Right lung (tissue), 5 donors: ENCODE results near the gene CD2BP2. TPM values are rescaled to one million over a fixed set of nuclear protein-coding genes. Genes with fewer than 3 reads are reported as not detected.

Experiments
- DNase-seq, 2 donors: peaks; one replicate each; pipeline ENCODE4 v3.0.0-alpha.2; 2013
- polyA plus RNA-seq, 5 donors: library from polyadenylated mRNA; unstranded; fragments of 120-200 nt; gene quantifications; one replicate each; pipeline versions ENCODE4 v1.2.1 to v1.2.3, GENCODE V29; 2013; ENCODE audit warnings: inconsistent platforms in 1 of 5, low replicate concordance in 1 of 5; ENCODE audit not compliant: insufficient read length in 5 of 5, insufficient read depth in 1 of 5

The CD2BP2 gene
- polyA plus RNA-seq, 5 donors, result 45.3 to 56.7 (median 49.8) TPM

DNA sequence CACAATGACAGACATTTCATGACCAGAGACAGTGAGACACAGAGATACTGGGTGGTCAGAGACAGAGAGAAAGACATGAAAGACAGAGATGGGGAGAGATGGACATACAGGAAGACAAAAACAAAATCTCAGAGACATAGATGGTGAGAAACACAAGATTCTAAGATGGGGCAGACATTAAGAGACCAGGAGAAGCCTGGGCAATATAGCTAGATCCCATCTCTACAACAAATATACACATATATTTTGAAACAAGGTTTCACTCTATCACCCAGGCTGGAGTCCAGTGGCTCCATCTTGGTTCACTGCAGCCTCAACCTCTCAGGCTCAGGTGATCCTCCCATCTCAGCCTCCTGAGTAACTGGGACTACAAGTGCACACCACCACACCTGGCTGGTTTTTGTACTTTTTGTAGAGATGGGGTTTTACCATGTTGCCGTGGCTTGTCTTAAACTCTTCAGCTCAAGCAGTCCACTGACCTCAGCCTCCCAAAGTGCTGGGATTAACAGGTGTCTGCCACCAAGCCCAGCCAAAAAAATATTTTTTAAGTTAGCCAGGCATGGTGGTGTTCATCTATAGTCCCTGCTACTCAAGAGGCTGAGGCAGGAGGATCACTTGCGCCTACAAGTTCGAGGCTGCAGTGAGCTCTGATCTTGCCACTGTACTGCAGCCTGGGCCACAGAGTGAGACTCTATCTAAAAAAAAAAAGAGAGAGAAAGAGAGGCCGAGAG lies 25.1 kb upstream of the CD2BP2 start:
- no peak for DNase-seq

- no peak for DNase-seq
Measured at GRCh38 chr16:30379158-30379783, 24.2 kb upstream of the CD2BP2 start.

- peak; percentile 98 to 99 for DNase-seq
Measured at GRCh38 chr16:30378236-30379157, 23.4 kb upstream of the CD2BP2 start.

DNA sequence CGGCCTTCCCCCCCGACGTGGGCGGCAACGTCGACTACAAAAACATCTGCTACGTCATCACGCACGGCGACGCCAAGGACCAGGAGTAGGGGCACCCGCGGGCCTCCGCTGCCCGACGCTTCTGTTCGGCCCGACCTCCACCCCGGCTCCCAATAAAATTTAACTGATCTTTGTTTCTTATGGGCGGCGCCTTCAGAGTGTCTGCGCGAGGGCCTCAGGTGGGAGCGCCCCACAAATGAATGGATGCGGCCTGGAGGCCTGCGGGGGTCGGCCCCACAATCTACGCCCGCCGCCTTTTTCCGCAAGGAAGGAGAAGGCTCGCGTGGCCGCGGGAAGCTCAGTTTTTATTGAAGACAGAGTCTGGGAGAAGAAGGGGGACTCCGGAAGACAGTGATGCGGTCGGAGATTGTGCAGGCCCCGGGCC lies 22.7 kb upstream of the CD2BP2 start:
- DNase-seq, result peak; percentile 91 to 93

DNA sequence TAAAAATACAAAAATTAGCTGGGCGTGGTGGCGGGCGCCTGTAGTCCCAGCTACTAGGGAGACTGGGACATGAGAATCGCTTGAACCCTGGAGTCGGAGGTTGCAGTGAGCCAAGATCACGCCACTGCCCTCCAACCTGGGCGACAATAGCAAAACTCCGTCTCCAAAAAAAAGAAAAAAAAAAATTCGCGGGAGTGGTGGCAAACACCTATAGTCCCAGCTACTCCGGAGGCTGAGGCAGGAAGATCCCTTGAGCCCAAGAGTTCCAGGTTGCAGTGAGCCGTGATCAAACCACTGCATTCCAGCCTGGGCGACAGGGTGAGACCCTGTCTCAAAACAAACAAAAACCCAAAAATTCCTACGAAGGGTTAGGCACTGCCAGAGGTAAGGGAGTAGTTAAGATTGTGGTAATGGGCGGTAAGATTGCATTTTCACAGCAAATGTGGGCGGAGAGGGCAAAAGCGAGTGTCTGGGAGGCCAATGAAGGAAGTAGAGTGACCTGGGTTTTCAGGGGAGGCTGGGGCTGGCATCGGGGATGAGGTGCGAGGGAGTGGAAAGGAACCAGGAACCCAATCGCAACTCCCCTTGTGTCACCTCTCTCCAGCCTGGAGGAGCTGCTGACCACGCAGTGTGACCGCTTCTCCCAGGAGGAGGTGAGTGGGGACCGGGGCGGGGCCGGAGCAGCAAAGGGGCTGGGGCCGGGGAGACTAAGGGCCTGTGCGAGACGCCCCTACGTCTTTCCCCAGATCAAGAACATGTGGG lies 22.1 kb upstream of the CD2BP2 start:
- no peak for DNase-seq

GRCh38 chr16:30376461-30376902 lies 21.4 kb upstream of the CD2BP2 start:
- DNase-seq, result no peak

DNA sequence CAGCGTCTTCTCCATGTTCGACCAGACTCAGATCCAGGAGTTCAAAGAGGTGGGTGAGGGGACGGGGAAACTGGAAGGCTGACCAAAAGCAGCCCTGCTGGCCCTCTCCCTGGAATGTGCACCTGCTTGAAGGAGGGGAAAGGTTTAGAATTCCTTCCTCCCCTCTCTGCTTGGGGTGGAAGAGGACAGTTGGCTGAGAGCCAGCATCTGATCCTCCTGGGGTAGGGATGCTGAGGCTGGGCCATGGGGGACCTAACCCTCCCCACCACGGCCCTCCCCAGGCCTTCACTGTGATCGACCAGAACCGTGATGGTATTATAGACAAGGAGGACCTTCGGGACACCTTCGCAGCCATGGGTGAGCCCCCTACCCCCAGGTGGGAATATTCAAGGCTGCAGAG lies 20.8 kb upstream of the CD2BP2 start:
- DNase-seq, result no peak

DNA sequence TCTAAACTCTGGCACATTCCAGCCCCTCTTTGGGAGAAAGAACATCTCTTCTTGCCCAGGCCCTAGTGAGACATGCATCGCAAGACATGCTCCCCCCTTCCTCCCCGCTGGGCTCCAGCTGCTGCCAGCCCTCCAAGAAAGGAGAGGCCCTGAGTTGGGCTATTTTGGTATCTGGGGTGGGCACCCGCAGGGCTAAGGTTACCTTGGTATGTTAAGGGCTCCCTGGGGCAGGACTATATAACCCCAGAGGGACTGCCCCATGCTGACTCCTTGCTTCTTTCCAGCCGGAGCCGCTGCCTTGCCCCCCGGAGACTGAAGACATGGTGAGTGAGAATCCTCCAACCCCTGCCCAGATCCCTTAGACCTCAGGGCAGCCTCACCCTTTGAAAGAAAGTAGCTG lies 19.4 kb upstream of the CD2BP2 start, which contains the start of gene MYL11:
Gene MYL11 (plus strand): TSS at position 265 of the 400 bp plus-strand sequence. CDS start 56 bp downstream, at position 321.
- DNase-seq, result no peak

- DNase-seq, result no peak
Measured at GRCh38 chr16:30372725-30373124, 17.6 kb upstream of the CD2BP2 start.

DNA sequence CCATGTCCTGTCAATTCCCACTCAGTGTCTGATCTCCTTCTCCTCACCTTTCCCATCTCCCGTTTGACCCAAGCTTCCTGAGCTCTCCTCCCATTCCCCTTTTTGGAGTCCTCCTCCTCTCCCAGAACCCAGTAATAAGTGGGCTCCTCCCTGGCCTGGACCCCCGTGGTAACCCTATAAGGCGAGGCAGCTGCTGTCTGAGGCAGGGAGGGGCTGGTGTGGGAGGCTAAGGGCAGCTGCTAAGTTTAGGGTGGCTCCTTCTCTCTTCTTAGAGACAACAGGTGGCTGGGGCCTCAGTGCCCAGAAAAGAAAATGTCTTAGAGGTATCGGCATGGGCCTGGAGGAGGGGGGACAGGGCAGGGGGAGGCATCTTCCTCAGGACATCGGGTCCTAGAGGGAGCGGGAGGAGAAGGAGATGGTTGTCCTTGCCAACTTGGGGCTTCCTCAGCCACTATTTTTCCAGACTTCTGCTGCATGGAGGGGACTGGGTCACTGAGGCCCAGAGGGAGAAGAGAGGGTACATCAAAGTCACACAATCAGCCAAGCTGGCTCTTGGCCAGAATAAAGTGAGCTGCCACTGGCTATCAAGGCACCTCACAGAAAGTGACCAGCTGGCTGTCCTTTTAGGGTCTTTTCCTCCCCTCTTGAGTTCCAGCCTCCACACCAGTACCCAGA lies 17.1 kb upstream of the CD2BP2 start:
- DNase-seq, result no peak

DNA sequence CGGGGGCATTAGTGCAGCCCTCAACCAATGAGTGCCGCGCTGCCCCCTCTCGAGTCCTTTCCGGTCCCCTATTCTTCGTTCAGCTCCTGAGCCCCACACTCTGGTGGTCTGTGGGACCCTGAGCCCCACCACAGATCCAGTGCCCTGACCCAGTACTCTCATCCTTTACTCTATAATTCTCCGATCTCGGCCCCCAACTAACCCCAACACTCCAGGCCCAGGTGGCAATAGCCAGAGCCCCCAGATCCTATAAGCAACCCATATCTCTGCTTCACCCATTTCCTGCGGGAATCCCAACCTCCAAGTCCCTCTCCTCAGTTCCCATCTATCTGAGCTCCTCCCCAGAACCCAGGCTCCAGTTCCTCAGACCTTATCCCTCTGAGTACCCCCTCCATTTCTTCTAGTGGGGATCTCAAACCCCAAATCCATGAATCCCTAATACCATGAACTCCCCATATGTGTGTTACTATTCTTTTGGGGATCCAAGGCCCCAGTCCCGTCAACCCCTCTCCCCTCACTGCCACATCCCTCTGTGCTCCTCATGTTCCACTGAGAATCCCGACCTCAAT lies 16.2 kb upstream of the CD2BP2 start:
- no peak for DNase-seq

DNA sequence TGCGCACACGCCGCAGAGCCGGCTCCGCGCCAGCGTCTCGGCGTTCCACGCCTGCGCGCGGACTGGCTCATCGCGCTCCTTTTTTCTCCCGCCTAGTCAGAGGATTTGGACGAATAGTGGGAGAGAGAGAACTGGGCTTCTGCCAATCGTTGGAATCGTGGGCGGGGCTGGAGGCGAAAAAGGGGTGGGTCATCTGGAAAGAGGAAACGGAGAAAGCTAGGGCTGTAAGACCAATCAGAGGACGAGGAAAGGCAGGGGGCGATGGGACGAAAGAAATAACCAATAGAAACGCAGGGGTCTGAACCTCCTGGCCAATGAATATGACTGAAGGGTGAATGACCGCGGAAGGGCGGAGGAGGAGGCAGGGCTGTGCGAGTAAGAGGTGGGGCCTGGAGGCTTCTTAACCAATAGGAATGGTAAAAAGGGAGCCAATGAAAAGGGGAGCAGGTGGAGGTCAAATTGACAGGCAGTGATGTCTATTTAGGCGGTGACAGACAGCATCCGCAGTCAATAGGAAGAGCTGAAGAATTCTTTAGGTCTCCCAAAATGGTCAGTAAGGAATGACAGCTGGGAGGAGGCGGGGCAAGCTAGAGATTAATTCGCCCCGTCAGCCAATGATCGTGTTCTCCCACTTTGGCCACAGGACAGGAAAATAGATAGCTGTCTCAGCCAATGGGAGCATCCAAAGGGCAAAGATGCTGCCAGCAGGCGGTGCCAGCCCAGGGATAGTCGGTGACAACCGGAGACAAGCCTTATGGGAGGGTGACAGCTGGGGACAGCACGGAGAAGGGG lies 15.5 kb upstream of the CD2BP2 start, which contains the start of gene TBC1D10B:
Gene TBC1D10B (minus strand): TSS at position 39 of the 792 bp plus-strand sequence. CDS start 311 bp downstream, outside the sequence.
- DNase-seq, result peak; percentile 100

GRCh38 chr16:30369938-30370455 lies 14.9 kb upstream of the CD2BP2 start:
- no peak for DNase-seq

GRCh38 chr16:30369091-30369937 lies 14.2 kb upstream of the CD2BP2 start:
- no peak for DNase-seq

DNA sequence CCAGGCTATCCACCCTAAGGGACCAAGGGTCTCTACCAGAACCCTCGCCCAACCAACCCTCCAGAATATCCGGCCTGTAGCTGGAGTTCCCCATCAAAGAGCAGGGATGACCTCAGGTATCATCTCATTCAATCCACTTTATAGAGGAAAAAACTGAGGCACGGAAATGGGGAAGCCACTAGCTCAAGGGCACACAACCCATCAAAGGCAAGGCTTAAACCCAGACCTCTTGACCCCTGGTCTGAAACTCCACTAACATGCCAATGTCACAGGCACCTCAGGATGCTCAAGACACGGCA lies 13.6 kb upstream of the CD2BP2 start:
- no peak for DNase-seq

DNA sequence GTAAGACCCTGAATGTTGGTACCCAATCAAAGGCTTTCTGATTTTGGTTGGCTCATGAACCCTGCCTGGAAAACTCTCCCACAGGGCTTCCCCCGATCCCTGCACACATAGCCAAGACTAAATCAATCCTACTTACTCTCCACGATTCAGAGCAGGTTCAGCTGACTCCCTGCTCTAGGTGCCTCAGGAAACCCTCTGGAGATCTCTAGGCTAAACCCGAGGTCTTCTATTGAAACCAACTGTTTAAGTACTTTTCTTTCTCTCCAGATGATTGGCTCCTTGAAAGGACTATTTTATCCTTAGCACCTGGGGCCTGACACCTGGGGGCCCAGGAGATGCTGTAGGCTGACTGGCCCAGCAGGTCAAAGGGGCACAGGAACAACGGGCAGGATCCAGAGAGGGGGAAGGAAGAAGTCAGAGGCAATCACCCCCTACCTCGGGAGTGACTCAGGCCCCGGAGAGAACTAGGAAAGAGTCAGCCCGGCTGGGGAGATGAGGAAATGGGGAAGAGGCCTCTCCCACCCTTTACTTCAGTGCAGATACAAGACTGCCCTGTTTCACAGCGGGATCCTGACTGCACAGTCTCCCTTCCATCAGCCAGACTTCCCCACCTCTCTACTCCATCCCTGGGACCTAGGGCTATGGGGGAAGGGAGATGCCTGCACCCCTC lies 13.1 kb upstream of the CD2BP2 start:
- DNase-seq, result no peak

DNA sequence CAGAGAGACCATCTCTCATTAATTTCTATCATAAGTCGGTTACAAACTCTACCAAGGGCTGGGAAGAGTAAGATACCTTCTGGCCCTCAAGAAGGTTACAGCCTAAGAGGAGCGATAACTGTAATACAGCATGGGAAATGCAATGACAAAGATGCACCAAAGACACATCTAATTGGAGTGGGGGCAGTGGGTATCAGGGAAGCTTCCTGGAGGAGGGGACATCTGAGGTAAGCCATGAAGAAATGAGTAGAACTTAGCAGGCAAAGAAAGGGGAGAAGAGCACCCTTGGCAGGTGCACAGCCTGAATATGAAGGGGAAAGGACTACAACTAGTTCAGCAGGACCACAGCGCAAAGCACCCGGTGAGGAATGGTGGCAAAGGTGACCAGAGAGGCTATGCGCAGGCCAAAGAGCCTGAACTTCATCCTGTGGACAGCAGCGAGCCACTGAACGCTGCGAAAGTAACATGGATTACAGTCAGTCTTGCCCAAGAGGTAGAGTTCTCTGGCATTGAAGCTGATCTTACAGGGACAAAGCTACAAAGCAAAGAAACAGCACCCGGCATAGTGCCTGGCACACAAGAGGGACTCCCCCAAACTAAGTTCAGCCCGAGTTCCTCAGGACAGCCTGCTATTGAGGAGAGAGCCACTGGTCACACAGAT lies 12.4 kb upstream of the CD2BP2 start:
- no peak for DNase-seq
